AG04450 (cell line): ENCODE measurements around the gene IGSF6. TPM values are rescaled to one million over a fixed set of nuclear protein-coding genes. Genes with fewer than 3 reads are reported as not detected.

ENCODE experiments used
- CTCF ChIA-PET: fragments of 300-600, 350-600 bp; formaldehyde crosslinking; extraction: SDS; loops from one replicate; lab custom pipeline; 2022; ENCODE audit warnings: antibody characterized with exemption, inconsistent platforms; lab: Charles Lee
- POLR2A ChIA-PET: fragments of 350-600 bp; formaldehyde crosslinking; extraction: SDS; loops from one replicate; lab custom pipeline; 2021; ENCODE audit warnings: antibody characterized with exemption, inconsistent platforms; lab: Yijun Ruan, JAX
- DNase-seq: peaks from one replicate; pipeline ENCODE4 v3.0.0-alpha.2; 2011; ENCODE audit warnings: low read depth, low spot score
- H3K27ac ChIP-seq: one replicate; pipeline ENCODE4 v1.5.1; 2012; ENCODE audit warnings: low read depth, low read length, control low read depth
- H3K27me3 ChIP-seq: one replicate; pipeline ENCODE4 v1.6.0; 2012; ENCODE audit warnings: low read length; ENCODE audit not compliant: control insufficient read depth, insufficient read depth
- H3K4me3 ChIP-seq: 2 replicates; pipeline ENCODE4 v1.5.1; 2011; ENCODE audit warnings: mild to moderate bottlenecking, low read depth, low read length, control low read depth
- H3K9me3 ChIP-seq: 2 replicates; pipeline ENCODE4 v1.5.1; 2012; ENCODE audit warnings: low read length; ENCODE audit not compliant: control insufficient read depth, insufficient read depth
- polyA minus RNA-seq: library from RNA; depleted of rRNA, polyadenylated mRNA; stranded (reverse); fragments of >200 nt; gene quantifications from 2 replicates; pipeline ENCODE4 v1.2.3, GENCODE V29; 2011; rRNA and poly(A)+ RNA removed
- polyA plus RNA-seq: library from polyadenylated mRNA; depleted of rRNA; stranded (reverse); fragments of >200 nt; gene quantifications from 2 replicates; pipeline ENCODE4 v1.2.3, GENCODE V29; 2011; rRNA removed
- TF ChIP-seq, protein P1 (sequence below): IDR thresholded peaks from 2 replicates; pipeline ENCODE4 v1.5.1; 2011; ENCODE audit warnings: low read depth, low read length, control low read depth, inconsistent platforms

The IGSF6 gene, protein sequence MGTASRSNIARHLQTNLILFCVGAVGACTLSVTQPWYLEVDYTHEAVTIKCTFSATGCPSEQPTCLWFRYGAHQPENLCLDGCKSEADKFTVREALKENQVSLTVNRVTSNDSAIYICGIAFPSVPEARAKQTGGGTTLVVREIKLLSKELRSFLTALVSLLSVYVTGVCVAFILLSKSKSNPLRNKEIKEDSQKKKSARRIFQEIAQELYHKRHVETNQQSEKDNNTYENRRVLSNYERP
- polyA plus RNA-seq (not detected in 2 replicates), polyA minus RNA-seq (not detected in 2 replicates)

DNA sequence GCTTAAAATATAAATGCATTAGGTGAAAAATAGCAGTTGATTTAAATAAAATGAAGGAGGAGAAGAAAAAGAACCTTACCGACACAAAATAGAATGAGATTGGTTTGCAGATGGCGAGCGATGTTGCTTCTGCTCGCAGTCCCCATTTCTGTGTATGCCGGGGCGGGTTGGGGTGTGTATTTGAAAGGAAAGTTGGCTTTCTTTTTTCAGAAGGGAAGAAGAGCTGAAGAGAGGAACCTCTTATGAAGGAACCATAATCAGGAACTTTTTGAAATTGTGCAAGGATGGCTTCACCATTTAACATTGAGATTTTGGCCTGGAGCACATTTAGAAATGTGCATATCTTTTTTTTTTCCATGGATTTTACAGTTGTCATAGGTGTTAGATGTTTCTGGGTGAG is at the start of gene IGSF6:
IGSF6 (minus strand) TSS at position 156 of the 400 bp plus-strand sequence; CDS start at position 146, 10 bp downstream.
- no peak within 1 kb of the TSS for H3K27ac ChIP-seq
- CTCF ChIA-PET = interaction anchor here (1.1 kb wide), 1 partner anchor 56 kb away, joined by 3 read pairs; no protein-coding TSS in a partner anchor
- no peak within 1 kb of the TSS for H3K4me3 ChIP-seq
- TF ChIP-seq, protein P1, sequence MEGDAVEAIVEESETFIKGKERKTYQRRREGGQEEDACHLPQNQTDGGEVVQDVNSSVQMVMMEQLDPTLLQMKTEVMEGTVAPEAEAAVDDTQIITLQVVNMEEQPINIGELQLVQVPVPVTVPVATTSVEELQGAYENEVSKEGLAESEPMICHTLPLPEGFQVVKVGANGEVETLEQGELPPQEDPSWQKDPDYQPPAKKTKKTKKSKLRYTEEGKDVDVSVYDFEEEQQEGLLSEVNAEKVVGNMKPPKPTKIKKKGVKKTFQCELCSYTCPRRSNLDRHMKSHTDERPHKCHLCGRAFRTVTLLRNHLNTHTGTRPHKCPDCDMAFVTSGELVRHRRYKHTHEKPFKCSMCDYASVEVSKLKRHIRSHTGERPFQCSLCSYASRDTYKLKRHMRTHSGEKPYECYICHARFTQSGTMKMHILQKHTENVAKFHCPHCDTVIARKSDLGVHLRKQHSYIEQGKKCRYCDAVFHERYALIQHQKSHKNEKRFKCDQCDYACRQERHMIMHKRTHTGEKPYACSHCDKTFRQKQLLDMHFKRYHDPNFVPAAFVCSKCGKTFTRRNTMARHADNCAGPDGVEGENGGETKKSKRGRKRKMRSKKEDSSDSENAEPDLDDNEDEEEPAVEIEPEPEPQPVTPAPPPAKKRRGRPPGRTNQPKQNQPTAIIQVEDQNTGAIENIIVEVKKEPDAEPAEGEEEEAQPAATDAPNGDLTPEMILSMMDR = no peak
- no peaks in the 10 kb centered on the region; the same call in 1 of the 2 replicates for H3K9me3 ChIP-seq
- POLR2A ChIA-PET = no interaction called here
- DNase-seq = no peak
- no peaks in the 10 kb centered on the region for H3K27me3 ChIP-seq

- TF ChIP-seq, protein P1 = no peak
- POLR2A ChIA-PET = no interaction called here
Measured at GRCh38 chr16:21701271-21701670, 48.9 kb upstream of the IGSF6 start.

GRCh38 chr16:21698169-21699032 is 46.0 kb upstream of the IGSF6 start:
- DNase-seq = no peak
- POLR2A ChIA-PET = no interaction called here
- Histone ChIP-seq H3K27me3 (peaks cover 7% of the 10 kb centered on the region), H3K4me3 (no peak overlapping the region), H3K27ac (no peak overlapping the region), H3K9me3 (no peaks in the 10 kb centered on the region)
- CTCF ChIA-PET = interaction anchor here (1.3 to 2.4 kb wide), 2 partner anchors 9 to 41 kb away, joined by 6 to 11 read pairs; no protein-coding TSS in a partner anchor
- TF ChIP-seq, protein P1 = no peak

More at GRCh38 chr16:21701271-21701670, 48.9 kb upstream of the IGSF6 start:
- Histone ChIP-seq H3K27ac (no peak overlapping the region), H3K4me3 (no peak overlapping the region), H3K27me3 (peaks cover 5% of the 10 kb centered on the region), H3K9me3 (no peaks in the 10 kb centered on the region)
- CTCF ChIA-PET = interaction anchor here (0.6 to 4.5 kb wide), 2 partner anchors 8 to 44 kb away, joined by 4 to 24 read pairs; no protein-coding TSS in a partner anchor
- DNase-seq = no peak

DNA sequence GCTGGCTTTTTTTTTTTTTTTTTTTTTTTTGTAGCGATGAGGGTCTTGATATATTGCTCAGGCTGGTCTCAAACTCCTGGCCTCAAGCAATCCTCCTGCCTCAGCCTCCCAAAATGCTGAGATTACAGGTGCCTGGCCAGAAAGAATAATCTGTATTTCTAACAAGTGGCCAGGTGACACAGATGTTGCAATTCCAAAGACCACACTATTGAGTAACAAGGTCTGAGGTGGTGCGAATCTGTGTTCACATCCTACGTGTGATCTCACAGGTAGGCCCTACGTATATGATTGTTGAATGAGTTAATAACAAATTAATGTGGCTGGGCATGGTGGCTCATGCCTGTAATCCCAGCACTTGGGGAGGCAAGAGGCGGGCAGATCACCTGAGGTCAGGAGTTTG is 44.6 kb upstream of the IGSF6 start:
- no peak for DNase-seq
- ChIA-PET POLR2A (no interaction called here), CTCF (interaction anchor here (0.6 to 2.4 kb wide), 3 partner anchors 11 to 56 kb away, joined by 4 to 16 read pairs (median 11); no protein-coding TSS in a partner anchor)
- H3K27ac ChIP-seq = no peak overlapping the region
- no peak overlapping the region for H3K4me3 ChIP-seq
- peaks cover 7% of the 10 kb centered on the region for H3K27me3 ChIP-seq
- H3K9me3 ChIP-seq = no peaks in the 10 kb centered on the region
- TF ChIP-seq, protein P1 = no peak
